MCF 10A (cell line): ENCODE measurements around the gene GRB14. TPM values are rescaled to one million over a fixed set of nuclear protein-coding genes. Genes with fewer than 3 reads are reported as not detected.

Experiments used
- BruUV-seq: library from RNA; stranded (reverse); fragments of 400-500 nt; replicated peaks from 2 replicates; lab custom pipeline; 2021; lab: Mats Ljungman, UMichigan
- CTCF ChIA-PET: fragments of 300-600 bp; sonication (Branson Sonifier 250); formaldehyde crosslinking; extraction: SDS; loops from one replicate; lab custom pipeline; 2021; ENCODE audit warnings: antibody characterized with exemption, inconsistent platforms; lab: Yijun Ruan, JAX
- POLR2A ChIA-PET: fragments of 300-600, 350-650 bp; sonication (Branson Sonifier 250); formaldehyde crosslinking; extraction: SDS; loops from one replicate; lab custom pipeline; 2020; ENCODE audit warnings: antibody characterized with exemption, inconsistent platforms; lab: Yijun Ruan, JAX
- DNase-seq: peaks from one replicate; pipeline ENCODE4 v3.0.0-alpha.2; 2018; ENCODE audit not compliant: unreplicated experiment
- H3K27ac Mint-ChIP-seq: one replicate; pipeline ENCODE4 v1.8.0; 2022; ENCODE audit warnings: mild to moderate bottlenecking, low read depth, mixed read lengths; ENCODE audit not compliant: unreplicated experiment
- H3K27me3 Mint-ChIP-seq: one replicate; pipeline ENCODE4 v1.8.0; 2022; ENCODE audit warnings: mixed read lengths; ENCODE audit not compliant: insufficient read depth, unreplicated experiment
- H3K36me3 Mint-ChIP-seq: one replicate; pipeline ENCODE4 v1.8.0; 2022; ENCODE audit warnings: mild to moderate bottlenecking, moderate library complexity, mixed read lengths; ENCODE audit not compliant: insufficient read depth, unreplicated experiment
- H3K4me1 Mint-ChIP-seq: one replicate; pipeline ENCODE4 v1.8.0; 2022; ENCODE audit warnings: mixed read lengths; ENCODE audit not compliant: insufficient read depth, unreplicated experiment
- H3K4me3 Mint-ChIP-seq: one replicate; pipeline ENCODE4 v1.8.0; 2022; ENCODE audit warnings: mild to moderate bottlenecking, moderate library complexity, mixed read lengths; ENCODE audit not compliant: unreplicated experiment
- H3K9me3 Mint-ChIP-seq: one replicate; pipeline ENCODE4 v1.8.0; 2022; ENCODE audit warnings: mixed read lengths; ENCODE audit not compliant: unreplicated experiment
- CTCF ChIP-seq: fragments of 200-600 bp; IDR thresholded peaks from one replicate; pipeline ENCODE4 v1.8.0; 2022; ENCODE audit warnings: antibody characterized with exemption, mild to moderate bottlenecking; ENCODE audit not compliant: unreplicated experiment
- intact Hi-C: fragments of 100-400 bp; cut with micrococcal nuclease; formaldehyde crosslinking; loops from 2 replicates; pipeline ENCODE4 v1.14.1; 2022
- total RNA-seq: library from RNA; stranded (reverse); gene quantifications from 2 replicates; pipeline ENCODE4 v1.2.3, GENCODE V29; 2022

Gene GRB14
- total RNA-seq, 1 experiment from 2014 or later: 2.0 TPM

- TF ChIP-seq CTCF: no peak
- ChIA-PET POLR2A (interaction anchor here (0.7 kb wide), 1 partner anchor 41 kb away, joined by 3 read pairs; no protein-coding TSS in a partner anchor), CTCF (interaction anchor here (3.3 kb wide), 1 partner anchor 36 kb away, joined by 67 read pairs; no protein-coding TSS in a partner anchor)
- no TSS peak for BruUV-seq
- no peaks in the 10 kb centered on the region for H3K36me3 Mint-ChIP-seq
- H3K27me3 Mint-ChIP-seq: no peaks in the 10 kb centered on the region
- no peak overlapping the region for H3K27ac Mint-ChIP-seq
- no peak overlapping the region for H3K4me3 Mint-ChIP-seq
- intact Hi-C loops: no loop called here
- DNase-seq: no peak
- H3K4me1 Mint-ChIP-seq: no peaks in the 10 kb centered on the region
- no peaks in the 10 kb centered on the region for H3K9me3 Mint-ChIP-seq
Observed at GRCh38 chr2:164562666-164563065, 58.6 kb downstream of the GRB14 start.

- POLR2A ChIA-PET: no interaction called here
- H3K27me3 Mint-ChIP-seq: no peaks in the 10 kb centered on the region
- BruUV-seq: no TSS peak
- TF ChIP-seq CTCF: no peak
- DNase-seq: no peak
- H3K9me3 Mint-ChIP-seq: no peaks in the 10 kb centered on the region
- intact Hi-C loops: no loop called here
- no peaks in the 10 kb centered on the region for H3K36me3 Mint-ChIP-seq
- no peak overlapping the region for H3K4me3 Mint-ChIP-seq
- no peaks in the 10 kb centered on the region for H3K4me1 Mint-ChIP-seq
- H3K27ac Mint-ChIP-seq: no peak overlapping the region
- CTCF ChIA-PET: interaction anchor here (0.5 to 3.7 kb wide), 19 partner anchors 9 to 641 kb away, joined by 3 to 67 read pairs (median 6); partner anchors contain the start of gene SCN3A
Observed at GRCh38 chr2:164561991-164562390, 59.3 kb downstream of the GRB14 start.

GRCh38 chr2:164561416-164561815, 59.9 kb downstream of the GRB14 start:
- no peak overlapping the region for H3K27ac Mint-ChIP-seq
- no peaks in the 10 kb centered on the region for H3K27me3 Mint-ChIP-seq
- no peak overlapping the region for H3K4me3 Mint-ChIP-seq
- POLR2A ChIA-PET: interaction anchor here (0.6 kb wide), 1 partner anchor 18 kb away, joined by 3 read pairs; no protein-coding TSS in a partner anchor
- H3K9me3 Mint-ChIP-seq: no peaks in the 10 kb centered on the region
- no peaks in the 10 kb centered on the region for H3K4me1 Mint-ChIP-seq
- intact Hi-C loops: no loop called here
- CTCF ChIA-PET: interaction anchor here (0.6 to 3.7 kb wide), 22 partner anchors 8 to 642 kb away, joined by 3 to 67 read pairs (median 6); partner anchors contain the start of gene SCN3A
- no peak for DNase-seq
- TF ChIP-seq CTCF: no peak
- H3K36me3 Mint-ChIP-seq: no peaks in the 10 kb centered on the region
- BruUV-seq: no TSS peak

GRCh38 chr2:164560902-164561301, 60.4 kb downstream of the GRB14 start:
- POLR2A ChIA-PET: interaction anchor here (0.6 to 1.2 kb wide), 2 partner anchors 18 to 159 kb away, joined by 3 read pairs; no protein-coding TSS in a partner anchor
- H3K4me1 Mint-ChIP-seq: no peaks in the 10 kb centered on the region
- no TSS peak for BruUV-seq
- H3K36me3 Mint-ChIP-seq: no peaks in the 10 kb centered on the region
- DNase-seq: no peak
- intact Hi-C loops: loop anchor here (1.0 kb wide), 3 partner anchors 39 to 156 kb away; no protein-coding TSS in a partner anchor
- CTCF ChIA-PET: interaction anchor here (0.6 to 3.7 kb wide), 45 partner anchors 8 to 1406 kb away, joined by 3 to 67 read pairs (median 4); no protein-coding TSS in a partner anchor
- no peak overlapping the region for H3K4me3 Mint-ChIP-seq
- no peak for TF ChIP-seq CTCF
- no peak overlapping the region for H3K27ac Mint-ChIP-seq
- H3K27me3 Mint-ChIP-seq: no peaks in the 10 kb centered on the region
- no peaks in the 10 kb centered on the region for H3K9me3 Mint-ChIP-seq
